Karpas-422 (cell line): ENCODE data around the gene FRMD7. TPM values are rescaled to one million over a fixed set of nuclear protein-coding genes. Genes with fewer than 3 reads are reported as not detected.

ENCODE experiments used
- DNase-seq: peaks from one replicate; pipeline ENCODE4 v3.0.0-alpha.2; 2015
- H2AFZ ChIP-seq: fragments of 200-600 bp; sonication (generic); 2 replicates; pipeline ENCODE4 v1.6.1; 2014; ENCODE audit warnings: antibody characterized with exemption, low read length, mixed read lengths
- H3K27ac ChIP-seq: fragments of 200-600 bp; sonication (generic); 2 replicates; pipeline ENCODE4 v1.5.1; 2014; ENCODE audit warnings: mild to moderate bottlenecking, low read length, moderate library complexity
- H3K27me3 ChIP-seq: fragments of 200-600 bp; sonication (generic); 2 replicates; pipeline ENCODE4 v1.6.1; 2014; ENCODE audit warnings: low read length, mixed read lengths
- H3K36me3 ChIP-seq: fragments of 200-600 bp; sonication (generic); 2 replicates; pipeline ENCODE4 v1.6.1; 2014; ENCODE audit warnings: low read length, mixed read lengths; ENCODE audit not compliant: insufficient read depth
- H3K4me1 ChIP-seq: fragments of 200-600 bp; sonication (generic); 2 replicates; pipeline ENCODE4 v1.6.1; 2014; ENCODE audit warnings: mild to moderate bottlenecking, low read length, mixed read lengths
- H3K4me2 ChIP-seq: fragments of 200-600 bp; sonication (generic); 2 replicates; pipeline ENCODE4 v1.6.1; 2014; ENCODE audit warnings: low read length, low read depth, mild to moderate bottlenecking; ENCODE audit not compliant: poor library complexity, severe bottlenecking
- H3K4me3 ChIP-seq: fragments of 200-600 bp; sonication (generic); 2 replicates; pipeline ENCODE4 v1.5.1; 2014; ENCODE audit warnings: mild to moderate bottlenecking, antibody characterized with exemption, low read length, mixed read lengths
- H3K79me2 ChIP-seq: fragments of 200-600 bp; sonication (generic); 2 replicates; pipeline ENCODE4 v1.6.1; 2014; ENCODE audit warnings: mild to moderate bottlenecking, low read length, mixed read lengths
- H3K9ac ChIP-seq: fragments of 200-600 bp; sonication (generic); 2 replicates; pipeline ENCODE4 v1.6.0; 2014; ENCODE audit warnings: low read length
- H3K9me2 ChIP-seq: fragments of 200-600 bp; sonication (generic), shearing (Covaris generic); replicated peaks from 2 replicates; pipeline ENCODE4 v1.6.0; 2014; ENCODE audit warnings: mild to moderate bottlenecking, low read length, moderate library complexity; ENCODE audit not compliant: insufficient read depth
- H3K9me3 ChIP-seq: fragments of 300-700, 200-600 bp; sonication (generic); 2 replicates; pipeline ENCODE4 v1.6.1; 2014; ENCODE audit warnings: low read length, mixed read lengths
- H4K20me1 ChIP-seq: fragments of 200-600 bp; sonication (generic); 2 replicates; pipeline ENCODE4 v1.6.1; 2014; ENCODE audit warnings: mild to moderate bottlenecking, antibody characterized with exemption, low read length, low read depth; ENCODE audit not compliant: insufficient read depth
- total RNA-seq: library from RNA; depleted of rRNA; stranded (reverse); fragments of >200 nt; shearing (Covaris generic); gene quantifications from 2 replicates; pipeline ENCODE4 v1.2.3, GENCODE V29; 2014; ENCODE audit warnings: low replicate concordance

Gene FRMD7
- total RNA-seq, 1 experiment from 2014 or later = not detected

DNA sequence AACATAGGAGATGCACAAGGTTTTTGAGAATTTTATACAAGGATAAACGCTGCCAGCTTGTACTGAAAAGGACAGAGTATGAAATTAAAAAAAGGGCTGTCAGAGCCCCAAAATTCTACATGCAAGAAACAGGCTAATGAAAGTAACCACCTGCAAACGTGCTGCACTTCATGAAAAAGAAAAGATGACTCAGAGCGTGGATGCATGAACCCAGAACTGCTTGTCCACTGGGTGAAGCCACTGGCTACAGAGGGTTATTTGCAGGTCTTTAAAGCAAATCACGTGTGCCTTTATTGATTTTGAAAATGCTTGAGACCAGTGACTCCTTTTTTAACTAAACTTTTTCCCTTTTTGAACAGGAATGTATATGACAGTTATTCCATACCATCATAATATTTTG is 25.3 kb upstream of the FRMD7 start:
- no peaks in the 10 kb centered on the region for H3K9me2 ChIP-seq
- no peaks in the 10 kb centered on the region for H3K79me2 ChIP-seq
- H3K4me3 ChIP-seq = no peak overlapping the region
- H3K36me3 ChIP-seq = no peaks in the 10 kb centered on the region
- no peak overlapping the region for H3K27ac ChIP-seq
- no peaks in the 10 kb centered on the region for H3K27me3 ChIP-seq
- H3K4me2 ChIP-seq = no peak overlapping the region
- H3K4me1 ChIP-seq = no peaks in the 10 kb centered on the region
- no peaks in the 10 kb centered on the region; the same call in 1 of the 2 replicates for H3K9me3 ChIP-seq
- DNase-seq = no peak
- H3K9ac ChIP-seq = no peak overlapping the region
- H4K20me1 ChIP-seq = no peaks in the 10 kb centered on the region
- H2AFZ ChIP-seq = no peak overlapping the region

DNA sequence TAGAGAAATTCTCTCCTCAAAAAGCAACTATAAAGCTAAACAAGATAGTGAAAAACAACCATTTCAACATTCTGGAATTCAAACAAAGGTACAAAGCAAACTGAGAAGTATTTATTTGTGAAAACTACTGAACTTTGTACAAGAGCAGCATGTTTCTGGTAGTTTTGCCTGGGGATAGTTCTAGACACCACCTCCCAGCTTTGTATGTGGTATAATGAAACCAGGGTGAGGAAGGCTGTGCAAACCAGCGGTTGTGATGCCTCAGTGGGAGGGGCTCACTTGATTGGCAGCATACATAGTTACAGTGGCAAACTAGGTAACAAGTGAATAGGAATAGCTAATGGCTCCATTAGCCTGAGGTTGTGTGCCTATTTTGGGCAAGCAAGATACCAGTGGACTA is 18.6 kb upstream of the FRMD7 start:
- Histone ChIP-seq H3K79me2 (no peaks in the 10 kb centered on the region), H3K4me3 (no peak overlapping the region), H4K20me1 (no peaks in the 10 kb centered on the region), H3K36me3 (no peaks in the 10 kb centered on the region), H3K27me3 (no peaks in the 10 kb centered on the region), H3K9me3 (no peaks in the 10 kb centered on the region), H3K27ac (no peak overlapping the region), H3K4me1 (no peaks in the 10 kb centered on the region), H3K9me2 (no peaks in the 10 kb centered on the region), H3K9ac (no peak overlapping the region), H3K4me2 (no peak overlapping the region), H2AFZ (no peak overlapping the region)
- DNase-seq = no peak

DNA sequence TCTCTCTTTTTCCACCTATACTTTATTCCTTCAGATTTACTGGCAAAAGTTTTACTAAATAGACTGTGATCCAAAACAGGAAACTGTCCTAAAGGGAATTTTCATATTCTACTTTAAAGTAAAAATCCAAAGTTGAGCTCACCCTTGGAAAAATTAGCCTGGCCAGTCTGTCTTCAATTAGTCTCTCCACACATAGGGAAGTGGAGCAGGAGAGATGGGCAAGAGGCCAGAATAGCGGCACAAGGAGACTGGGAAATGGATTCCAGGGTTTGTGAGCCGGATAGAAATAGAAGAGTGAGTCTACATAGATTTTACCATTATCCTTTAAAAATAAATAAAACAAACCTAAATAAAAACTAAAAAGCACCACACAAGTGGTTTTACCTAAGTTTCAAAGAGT is 16.2 kb upstream of the FRMD7 start:
- H3K27me3 ChIP-seq = no peaks in the 10 kb centered on the region
- H4K20me1 ChIP-seq = no peaks in the 10 kb centered on the region
- H3K27ac ChIP-seq = no peak overlapping the region
- H3K4me2 ChIP-seq = no peak overlapping the region
- H3K79me2 ChIP-seq = no peaks in the 10 kb centered on the region
- H3K9ac ChIP-seq = no peak overlapping the region
- no peak overlapping the region for H3K4me3 ChIP-seq
- no peak overlapping the region for H2AFZ ChIP-seq
- no peaks in the 10 kb centered on the region for H3K9me2 ChIP-seq
- H3K36me3 ChIP-seq = no peaks in the 10 kb centered on the region
- no peak for DNase-seq
- H3K9me3 ChIP-seq = no peaks in the 10 kb centered on the region
- H3K4me1 ChIP-seq = no peaks in the 10 kb centered on the region

GRCh38 chrX:132125906-132126305 is 1.9 kb downstream of the FRMD7 start:
- Histone ChIP-seq H3K4me2 (no peak overlapping the region), H3K27me3 (no peaks in the 10 kb centered on the region), H3K9me2 (no peaks in the 10 kb centered on the region), H3K36me3 (no peaks in the 10 kb centered on the region), H3K4me1 (no peaks in the 10 kb centered on the region), H3K9ac (no peak overlapping the region), H3K9me3 (no peaks in the 10 kb centered on the region), H3K27ac (no peak overlapping the region), H4K20me1 (no peaks in the 10 kb centered on the region), H3K79me2 (no peaks in the 10 kb centered on the region), H2AFZ (no peak overlapping the region), H3K4me3 (no peak overlapping the region)
- no peak for DNase-seq

DNA sequence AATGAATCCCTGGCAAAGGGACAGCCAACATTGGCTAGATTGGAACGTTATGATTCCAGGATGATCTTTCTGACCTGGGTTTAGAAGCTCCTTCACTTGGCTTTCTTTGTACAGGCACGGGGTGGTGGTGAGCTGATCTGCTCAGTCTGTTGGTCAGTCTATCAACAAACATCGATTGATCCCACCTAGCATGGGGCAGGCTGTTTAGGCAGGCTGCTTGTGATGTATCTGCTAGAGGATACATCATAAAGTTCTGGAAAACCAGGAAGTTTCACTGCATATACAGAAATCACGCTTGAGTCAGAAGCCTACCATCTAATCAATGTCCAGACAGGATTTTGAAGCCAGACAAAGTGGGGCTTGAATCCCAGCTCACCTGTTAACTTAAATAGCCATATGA is 6.9 kb downstream of the FRMD7 start:
- no peak for DNase-seq
- Histone ChIP-seq H3K9me3 (no peaks in the 10 kb centered on the region), H4K20me1 (no peaks in the 10 kb centered on the region), H3K9ac (no peak overlapping the region), H3K79me2 (no peaks in the 10 kb centered on the region), H2AFZ (no peak overlapping the region), H3K27me3 (no peaks in the 10 kb centered on the region), H3K4me1 (no peaks in the 10 kb centered on the region), H3K4me3 (no peak overlapping the region), H3K9me2 (no peaks in the 10 kb centered on the region), H3K27ac (no peak overlapping the region), H3K4me2 (no peak overlapping the region), H3K36me3 (no peaks in the 10 kb centered on the region)

- no peak overlapping the region for H3K4me2 ChIP-seq
- no peaks in the 10 kb centered on the region for H3K79me2 ChIP-seq
- no peak overlapping the region for H3K27ac ChIP-seq
- H3K9ac ChIP-seq = no peak overlapping the region
- no peaks in the 10 kb centered on the region for H3K36me3 ChIP-seq
- H3K4me1 ChIP-seq = no peaks in the 10 kb centered on the region
- no peaks in the 10 kb centered on the region for H3K9me3 ChIP-seq
- H3K9me2 ChIP-seq = no peaks in the 10 kb centered on the region
- H4K20me1 ChIP-seq = no peaks in the 10 kb centered on the region
- H3K4me3 ChIP-seq = no peak overlapping the region
- no peaks in the 10 kb centered on the region for H3K27me3 ChIP-seq
- H2AFZ ChIP-seq = no peak overlapping the region
- no peak for DNase-seq
Observed at GRCh38 chrX:132119821-132120515, 7.9 kb downstream of the FRMD7 start.

DNA sequence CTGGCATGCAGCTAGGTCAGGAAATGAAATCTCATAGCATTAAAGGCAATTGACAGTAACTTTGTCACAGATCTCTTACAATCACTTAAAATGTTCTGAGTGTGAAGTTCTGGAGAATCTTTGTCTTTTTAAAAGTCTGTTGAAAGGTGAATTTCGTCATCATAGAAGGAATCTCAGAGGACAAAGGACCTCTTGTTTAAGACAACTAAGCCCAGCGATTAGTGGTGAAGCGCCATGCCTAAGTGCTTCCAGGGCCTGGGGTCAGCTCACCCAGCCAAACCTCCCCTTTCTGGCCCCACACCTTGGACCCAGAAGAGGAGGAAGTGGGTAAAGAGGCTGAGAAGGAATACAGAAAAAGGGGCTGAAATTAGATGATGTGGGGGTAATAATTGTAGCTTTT is 8.5 kb downstream of the FRMD7 start:
- Histone ChIP-seq H2AFZ (no peak overlapping the region), H3K4me1 (no peaks in the 10 kb centered on the region), H3K36me3 (no peaks in the 10 kb centered on the region), H3K79me2 (no peaks in the 10 kb centered on the region), H3K9ac (no peak overlapping the region), H3K4me2 (no peak overlapping the region), H3K9me2 (no peaks in the 10 kb centered on the region), H3K9me3 (no peaks in the 10 kb centered on the region), H3K4me3 (no peak overlapping the region), H3K27ac (no peak overlapping the region), H4K20me1 (no peaks in the 10 kb centered on the region), H3K27me3 (no peaks in the 10 kb centered on the region)
- DNase-seq = no peak

- no peak for DNase-seq
- Histone ChIP-seq H3K27me3 (no peaks in the 10 kb centered on the region), H3K79me2 (no peaks in the 10 kb centered on the region), H3K4me2 (no peak overlapping the region), H2AFZ (no peak overlapping the region), H3K9ac (no peak overlapping the region), H3K4me3 (no peak overlapping the region), H3K36me3 (no peaks in the 10 kb centered on the region), H4K20me1 (no peaks in the 10 kb centered on the region), H3K9me2 (no peaks in the 10 kb centered on the region), H3K27ac (no peak overlapping the region), H3K4me1 (no peaks in the 10 kb centered on the region), H3K9me3 (no peaks in the 10 kb centered on the region)
Observed at GRCh38 chrX:132118358-132118757, 9.5 kb downstream of the FRMD7 start.
